ENCODE results near the gene YTHDF2.
"Not testable (repeated sequence)": the region's sequence is repeated elsewhere in the genome, so short reads cannot be mapped to it uniquely, and the experiment has no call there.

The YTHDF2 gene

DNA sequence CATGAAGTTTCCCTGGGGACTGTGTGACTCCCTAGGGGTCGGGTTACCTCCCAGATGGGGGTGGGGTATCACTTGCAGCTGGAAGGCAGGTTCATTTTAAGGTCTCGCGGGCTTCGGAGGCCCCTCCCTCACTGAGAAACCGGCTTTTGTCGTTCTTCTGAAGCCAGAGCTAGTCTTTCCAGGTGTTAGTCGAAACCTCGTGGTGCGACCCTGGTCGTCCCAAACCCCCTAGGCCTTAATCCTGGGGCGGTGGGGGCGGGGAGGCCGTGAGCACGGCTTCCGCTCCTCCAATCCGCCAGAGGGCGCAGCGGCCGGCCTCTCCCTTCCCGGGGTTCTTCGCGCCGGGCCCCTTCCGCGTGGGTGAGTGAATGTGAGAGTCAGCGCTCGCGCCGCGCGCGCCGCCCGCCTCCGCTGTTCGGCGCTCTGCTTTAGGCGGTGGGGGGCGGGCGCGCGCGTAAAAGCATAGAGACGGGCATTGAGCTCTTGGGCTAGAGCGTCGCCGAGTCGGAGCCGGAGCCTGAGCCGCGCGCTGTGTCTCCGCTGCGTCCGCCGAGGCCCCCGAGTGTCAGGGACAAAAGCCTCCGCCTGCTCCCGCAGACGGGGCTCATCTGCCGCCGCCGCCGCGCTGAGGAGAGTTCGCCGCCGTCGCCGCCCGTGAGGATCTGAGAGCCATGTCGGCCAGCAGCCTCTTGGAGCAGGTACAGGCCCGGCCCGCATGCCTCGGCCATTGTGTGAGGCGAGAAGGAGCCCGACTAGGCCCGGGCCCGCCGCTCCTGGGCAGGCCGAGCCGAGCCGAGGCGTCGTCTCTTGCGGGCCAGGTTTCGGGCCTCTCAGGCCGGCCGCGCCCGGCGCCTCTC lies at the start of gene YTHDF2:
YTHDF2 (plus strand) TSS at position 491 of the 857 bp plus-strand sequence; CDS start at position 672, 181 bp downstream.
- peak; percentile 73 for DNase-seq

DNA sequence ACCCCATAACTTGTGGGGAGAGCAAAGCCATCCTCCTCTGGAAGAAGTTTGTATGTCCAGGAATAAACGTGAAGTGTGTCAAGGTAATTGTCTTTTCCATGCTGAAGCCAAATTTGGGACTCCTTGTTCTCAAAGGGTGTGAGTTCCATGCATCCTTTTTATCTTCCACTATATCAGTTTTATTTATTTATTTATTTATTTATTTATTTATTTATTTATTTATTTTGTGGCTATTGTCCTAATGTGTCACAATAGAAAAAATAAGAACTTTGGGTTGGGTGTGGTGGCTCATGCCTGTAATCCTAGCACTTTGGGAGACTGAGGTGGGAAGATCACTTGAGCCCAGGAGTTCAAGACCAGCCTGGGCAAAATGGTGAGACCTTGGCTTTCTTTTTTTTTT lies 45.1 kb upstream of the YTHDF2 start:
- not testable (repeated sequence) for DNase-seq

DNA sequence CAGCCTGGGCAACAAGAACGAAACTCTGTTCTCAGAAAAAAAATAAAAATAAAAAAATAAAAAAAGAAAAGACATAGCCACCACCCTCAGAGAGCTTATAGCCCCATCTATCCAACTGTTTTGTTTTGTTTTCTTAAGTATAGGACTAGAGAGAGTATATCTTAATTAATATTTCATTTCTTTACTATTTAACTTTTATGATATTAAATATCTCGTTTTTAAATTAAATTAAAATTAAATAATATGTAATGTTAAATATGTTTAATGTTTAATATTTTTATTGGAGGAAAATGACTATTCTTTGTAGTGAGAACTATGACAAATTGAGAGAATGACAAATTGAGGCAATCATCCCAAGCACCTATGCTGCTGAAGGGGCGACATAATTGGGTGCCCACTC lies 33.1 kb upstream of the YTHDF2 start:
- DNase-seq, result no peak

DNA sequence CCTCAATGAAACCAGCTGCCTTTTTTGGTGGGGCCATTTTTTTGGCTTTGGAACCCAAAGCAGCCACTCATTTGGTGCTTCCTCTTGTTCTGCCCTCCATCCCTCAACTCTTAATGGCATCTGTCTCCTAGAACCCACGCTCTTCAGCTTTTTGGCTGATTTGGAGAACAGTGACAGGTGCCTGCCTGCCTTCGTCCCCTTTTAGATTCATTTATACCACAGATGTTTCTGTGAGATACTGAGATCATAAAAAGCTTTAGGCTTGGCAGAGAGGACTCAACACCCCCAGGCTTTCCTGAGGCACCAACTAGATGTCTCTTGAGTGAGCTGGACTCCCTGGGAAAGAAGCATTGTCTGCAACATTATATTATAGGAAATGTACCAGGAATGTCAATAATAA lies 20.4 kb upstream of the YTHDF2 start:
- DNase-seq, result no peak

DNA sequence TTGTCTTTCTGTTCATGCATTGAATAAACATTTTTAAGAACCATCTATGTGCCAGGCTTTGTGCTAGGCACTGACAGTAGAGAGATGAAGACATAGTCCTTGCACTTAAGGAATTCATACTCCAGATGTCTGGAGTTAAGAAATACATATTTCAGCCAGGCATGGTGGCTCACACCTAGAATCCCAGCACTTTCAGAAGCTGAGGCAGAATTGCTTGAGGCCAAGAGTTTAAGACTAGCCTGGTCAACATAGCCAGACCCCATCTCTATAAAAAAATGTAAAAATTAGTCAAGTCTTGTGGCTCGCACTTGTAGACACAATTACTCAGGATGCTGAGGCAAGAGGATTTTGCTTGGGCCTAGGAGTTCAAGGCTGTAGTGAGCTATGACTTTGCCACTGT lies 18.6 kb upstream of the YTHDF2 start:
- DNase-seq, result no peak

DNA sequence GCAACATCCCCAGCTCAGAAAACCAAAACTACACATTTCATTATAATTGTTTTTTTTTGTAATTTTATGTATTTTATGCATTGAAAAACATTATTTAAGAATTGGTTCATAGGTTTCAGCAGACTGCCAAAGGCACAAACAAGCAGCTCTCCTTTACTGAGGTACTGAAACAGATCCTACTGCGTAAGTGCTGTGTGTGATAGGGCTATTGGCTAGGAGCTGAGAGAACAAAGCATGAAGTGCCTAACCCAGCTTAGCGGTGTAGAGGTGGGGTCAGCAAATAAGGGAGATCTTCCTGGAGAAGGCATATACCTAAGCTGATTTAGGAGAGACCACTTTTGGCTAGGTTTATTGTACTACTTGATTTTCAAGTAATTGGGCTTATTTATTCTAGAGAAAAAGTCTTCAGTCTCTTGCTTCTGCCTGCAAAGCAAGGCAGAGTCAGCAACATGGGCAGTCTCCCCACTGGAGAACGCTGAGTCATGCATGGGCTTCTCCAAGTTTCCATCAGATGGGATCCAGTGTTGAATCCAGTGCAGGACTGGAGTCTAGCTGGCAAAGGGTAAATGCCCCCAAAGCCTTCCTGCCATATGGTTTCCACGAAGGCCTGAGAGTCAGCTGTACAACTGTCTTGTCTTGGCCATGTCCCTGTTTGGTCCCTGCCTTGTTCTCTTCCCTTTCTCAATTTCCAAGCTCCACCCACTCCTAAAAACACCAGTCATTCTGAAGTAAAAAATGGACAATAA lies 18.0 kb upstream of the YTHDF2 start:
- no peak for DNase-seq

DNA sequence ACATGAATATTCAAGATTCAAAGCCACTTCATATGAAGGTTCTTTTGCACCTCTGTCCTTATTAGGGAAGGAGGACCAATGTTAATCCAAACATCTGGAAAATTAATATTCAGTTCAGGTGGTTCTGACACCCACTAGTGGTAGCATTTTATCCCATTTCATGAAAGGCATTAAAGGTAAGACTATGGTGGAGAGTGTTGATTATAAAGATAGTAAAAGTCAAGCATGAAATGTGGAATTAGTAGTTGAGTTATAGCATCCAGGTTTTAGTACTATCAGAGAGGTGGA lies 17.5 kb upstream of the YTHDF2 start:
- DNase-seq, result no peak

DNA sequence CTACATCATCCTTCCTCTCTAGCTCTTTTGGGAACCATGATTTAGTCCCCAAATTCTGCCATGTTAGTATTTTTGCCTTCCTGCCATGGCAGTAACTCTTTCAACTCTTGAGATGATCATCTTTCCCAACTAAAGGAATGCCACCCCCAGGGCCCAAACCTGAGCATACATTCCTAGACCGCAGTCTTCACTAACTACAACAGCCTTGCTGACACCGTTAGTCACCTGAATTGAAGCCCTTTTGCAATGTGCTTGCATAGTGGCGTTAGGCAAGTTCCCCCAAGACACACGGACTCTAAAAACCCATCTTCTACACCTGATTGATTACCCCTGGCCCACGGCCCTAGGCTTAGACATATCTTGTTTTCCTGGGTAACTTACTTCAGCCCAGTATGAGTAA lies 16.4 kb upstream of the YTHDF2 start:
- no peak for DNase-seq

DNA sequence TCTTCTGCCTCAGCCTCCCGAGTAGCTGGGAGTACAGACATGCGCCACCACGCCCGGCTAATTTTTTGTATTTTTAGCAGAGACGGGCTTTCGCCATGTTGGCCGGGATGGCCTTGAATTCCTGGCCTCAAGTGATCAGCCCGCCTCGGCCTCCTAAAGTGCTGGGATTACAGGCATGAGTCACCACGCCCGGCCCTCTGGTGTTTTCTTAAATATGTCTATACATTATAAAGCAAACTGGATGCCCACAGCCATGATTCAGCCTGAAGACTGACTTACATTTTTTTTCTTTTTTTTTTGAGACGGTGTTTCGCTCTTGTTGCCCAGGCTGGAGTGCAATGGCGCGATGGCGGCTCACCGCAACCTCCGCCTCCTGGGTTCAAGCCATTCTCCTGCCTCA lies 14.8 kb upstream of the YTHDF2 start:
- not testable (repeated sequence) for DNase-seq

DNA sequence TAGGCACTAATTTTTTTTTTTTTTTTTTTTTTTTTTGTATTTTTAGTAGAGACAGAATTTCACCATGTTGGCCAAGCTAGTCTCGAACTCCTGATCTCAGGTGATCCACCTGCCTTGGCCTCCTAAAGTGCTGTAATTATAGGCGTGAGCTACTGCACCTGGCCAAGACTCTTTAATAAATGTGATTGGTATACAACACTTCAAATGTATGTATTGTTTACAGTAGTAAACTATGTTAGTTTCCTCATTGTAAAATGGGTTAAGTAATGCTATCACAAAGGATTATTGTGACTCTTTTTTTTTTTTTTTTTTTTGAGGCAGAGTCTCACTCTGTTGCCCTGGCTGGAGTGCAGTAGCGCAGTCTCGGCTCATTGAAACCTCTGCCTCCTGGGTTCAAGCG lies 11.4 kb upstream of the YTHDF2 start:
- DNase-seq, result not testable (repeated sequence)

DNA sequence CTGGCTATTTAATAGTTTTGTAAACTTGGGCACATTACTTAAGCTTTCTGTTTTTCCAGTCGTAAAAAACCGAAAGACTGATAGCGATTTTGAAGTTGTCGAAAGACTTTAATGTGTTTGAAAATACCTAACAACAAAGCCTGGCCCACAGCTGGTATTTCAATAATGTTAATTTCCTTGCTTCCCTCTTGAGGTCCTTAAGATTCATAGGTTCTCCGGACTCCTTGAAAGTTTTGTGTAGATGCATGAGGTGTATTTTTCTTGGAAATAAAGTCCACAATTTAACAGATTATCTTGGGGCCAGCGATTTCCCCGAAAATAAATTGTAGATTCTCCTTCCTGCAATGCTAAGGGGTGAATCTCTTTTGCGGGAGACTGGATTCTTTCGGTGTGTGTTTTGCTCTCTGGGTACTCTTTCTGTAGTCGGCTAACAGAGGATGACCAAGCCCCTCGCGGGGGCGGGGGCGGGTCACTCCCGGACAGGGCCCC lies 735 bp upstream of the YTHDF2 start:
- no peak for DNase-seq

DNA sequence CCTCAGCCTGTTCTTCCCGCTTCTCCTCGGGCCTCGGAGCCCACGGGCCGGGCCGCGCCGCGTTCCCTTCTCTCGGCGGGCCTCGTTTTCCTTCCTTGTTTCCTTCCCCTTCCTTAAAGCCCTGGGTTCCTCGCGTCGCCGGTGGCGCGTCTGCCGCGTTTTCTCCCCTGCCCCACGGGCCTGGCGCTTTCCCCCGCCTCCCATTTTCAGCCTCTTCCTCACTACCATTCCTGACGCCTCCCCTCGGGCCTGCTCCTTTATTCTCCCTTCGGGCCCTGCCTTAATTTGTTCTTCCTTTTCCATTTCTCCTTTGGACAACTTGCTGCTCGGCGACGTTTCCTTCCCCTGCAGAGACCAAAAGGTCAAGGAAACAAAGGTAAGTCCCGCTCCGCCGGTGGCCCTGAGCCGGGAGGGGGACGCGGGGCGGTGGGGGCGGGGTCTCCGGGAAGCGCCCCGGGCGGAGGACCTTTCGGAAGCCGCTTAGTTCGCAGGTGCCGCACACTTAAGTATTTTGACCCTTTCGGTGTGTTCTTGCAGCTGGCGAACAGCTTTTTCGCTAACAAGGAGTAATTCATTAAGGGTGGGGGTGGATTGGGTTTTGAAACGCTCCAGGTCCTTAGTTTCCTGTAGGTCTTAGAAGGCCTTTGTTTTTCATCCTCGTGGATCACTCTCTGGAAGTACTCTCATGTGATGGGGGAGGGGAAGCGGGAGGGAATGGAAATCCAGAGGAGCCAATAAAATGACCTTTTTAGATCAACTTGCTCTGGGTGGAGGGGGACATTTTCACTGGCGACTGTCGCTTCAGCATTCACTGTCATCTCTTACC lies 780 bp downstream of the YTHDF2 start:
- DNase-seq, result peak; percentile 55

DNA sequence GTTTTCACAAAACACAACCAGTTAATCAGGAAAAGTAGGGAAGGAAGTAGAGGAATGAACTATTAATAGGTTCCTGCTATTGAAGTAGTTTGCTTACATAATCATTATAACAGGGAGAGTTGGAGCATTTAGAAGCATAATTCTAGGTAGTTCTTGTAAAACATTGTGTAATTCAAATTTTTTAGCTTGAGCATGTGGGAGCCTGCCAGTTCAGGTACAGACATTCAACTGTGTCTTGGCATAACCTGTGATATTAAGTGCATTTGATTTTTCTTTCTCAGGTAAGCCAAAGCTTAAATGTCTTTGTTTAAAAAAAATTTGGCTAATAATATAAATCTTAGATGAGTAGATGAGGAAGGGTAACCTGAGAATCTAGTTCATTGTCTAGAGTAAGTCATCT lies 3.4 kb downstream of the YTHDF2 start:
- no peak for DNase-seq

DNA sequence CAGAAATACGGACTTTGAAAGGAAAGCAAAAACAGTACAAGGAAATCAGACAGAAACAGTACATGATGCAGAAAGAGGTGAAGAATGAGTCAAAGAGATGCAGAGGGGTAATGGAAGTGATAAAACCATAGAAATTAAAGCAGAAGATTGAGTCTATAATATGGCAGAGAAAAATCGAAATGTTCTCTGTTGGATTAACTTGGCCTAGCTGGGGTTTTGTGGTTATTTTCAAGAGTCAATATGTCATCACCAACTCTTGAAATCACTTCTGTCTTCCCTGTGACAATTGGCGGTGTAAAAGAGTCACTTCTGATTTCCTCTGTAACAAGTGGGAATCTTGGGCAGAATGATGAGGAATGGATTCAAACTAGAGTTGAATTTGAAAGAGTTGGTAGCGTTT lies 7.4 kb downstream of the YTHDF2 start:
- no peak for DNase-seq

DNA sequence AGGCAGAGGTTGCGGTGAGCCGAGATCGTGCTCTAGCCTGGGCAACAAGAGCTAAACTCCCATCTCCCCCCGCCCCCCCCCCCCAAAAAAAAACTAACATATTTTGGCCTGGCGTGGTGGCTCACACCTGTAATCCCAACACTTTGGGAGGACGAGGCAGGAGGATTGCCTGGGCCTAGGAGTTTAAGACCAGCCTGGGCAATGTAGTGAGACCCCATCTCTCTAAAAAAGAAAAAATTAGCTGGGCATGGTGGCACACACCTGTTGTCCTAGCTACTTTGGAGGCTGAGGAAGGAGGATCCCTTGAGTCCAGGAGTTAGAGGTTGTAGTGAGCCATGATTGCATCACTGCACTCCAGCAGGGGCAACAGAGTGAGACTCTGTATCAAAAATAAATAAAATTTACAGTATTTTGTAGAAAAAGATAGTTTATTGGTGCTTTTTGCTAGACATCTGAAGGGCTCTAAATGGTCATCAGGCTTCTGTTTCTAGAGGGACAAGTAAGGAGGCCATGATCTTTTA lies 9.0 kb downstream of the YTHDF2 start:
- no peak for DNase-seq

DNA sequence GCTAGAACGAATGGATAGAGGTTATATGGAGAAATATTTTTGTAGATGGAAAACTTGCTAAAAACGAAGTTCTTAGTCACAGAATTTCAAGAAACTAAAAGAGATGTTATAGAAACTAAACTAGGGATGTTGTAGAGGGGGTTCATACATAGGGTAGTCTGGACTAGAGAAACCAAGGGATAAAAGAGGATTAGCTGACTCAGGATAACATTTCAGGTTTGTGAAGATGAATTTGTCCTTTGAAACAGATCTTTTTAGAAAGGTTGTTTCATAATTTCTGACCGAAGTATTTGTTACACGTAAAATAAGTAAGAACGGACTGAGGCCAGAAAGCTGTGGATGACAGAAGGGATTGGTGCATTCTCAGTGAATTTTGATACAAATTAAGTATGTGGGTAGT lies 13.6 kb downstream of the YTHDF2 start:
- no peak for DNase-seq

DNA sequence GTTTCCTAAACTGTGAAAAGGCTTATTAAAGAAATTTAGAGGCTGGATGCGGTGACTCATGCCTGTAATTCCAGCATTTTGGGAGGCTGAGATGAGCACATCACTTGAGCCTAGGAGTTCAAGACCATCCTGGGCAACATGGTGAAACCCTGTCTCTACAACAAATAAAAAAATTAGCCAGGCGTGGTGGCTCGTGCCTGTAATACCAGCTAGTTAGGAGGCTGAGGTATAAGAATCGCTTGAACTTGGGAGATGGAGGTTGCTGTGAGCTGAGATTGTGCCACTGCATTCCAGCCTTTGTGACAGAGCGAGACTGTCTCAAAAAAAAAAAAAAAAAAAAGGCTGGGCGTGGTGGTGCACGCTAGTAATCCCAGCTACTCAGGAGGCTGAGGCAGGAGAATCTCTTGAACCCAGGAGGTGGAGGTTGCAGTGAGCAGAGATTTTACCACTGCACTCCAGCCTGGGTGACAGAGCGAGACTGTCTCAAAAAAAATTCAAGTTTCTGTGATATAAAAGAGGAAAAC lies 14.1 kb downstream of the YTHDF2 start:
- not testable (repeated sequence) for DNase-seq

DNA sequence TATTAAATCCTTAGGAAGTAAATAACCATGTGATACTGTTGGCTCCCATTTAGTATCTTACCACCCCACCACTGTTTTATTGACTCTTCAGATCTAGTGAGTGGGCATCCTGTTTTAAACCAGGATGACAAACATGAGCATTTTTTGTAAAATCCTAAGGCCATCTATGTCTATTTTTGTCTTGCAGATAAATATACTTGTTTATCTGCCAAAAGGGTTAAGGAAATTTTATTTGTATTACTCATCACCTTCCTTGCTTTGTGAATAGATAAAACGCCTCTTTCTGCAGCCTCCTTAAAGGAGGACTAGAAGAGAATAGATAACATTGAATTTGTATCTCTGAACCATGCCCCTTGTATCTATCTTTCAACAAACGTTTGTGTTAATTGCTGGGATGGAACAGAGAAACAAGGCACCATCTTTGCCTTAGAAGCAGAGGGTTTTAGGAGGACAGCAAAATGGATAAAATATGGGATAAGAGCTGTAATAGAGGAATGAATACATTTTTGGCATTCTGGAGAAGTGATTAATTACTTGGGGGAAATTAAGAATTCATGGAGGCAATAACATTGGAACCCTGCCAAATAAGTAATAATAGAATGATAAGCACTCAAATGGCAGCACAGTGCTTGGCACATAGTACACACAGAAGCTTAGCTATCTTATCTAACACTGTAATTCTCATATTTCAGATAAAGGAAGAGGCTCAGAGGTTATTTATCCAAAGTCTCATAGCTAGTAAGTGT lies 14.7 kb downstream of the YTHDF2 start:
- DNase-seq, result no peak

DNA sequence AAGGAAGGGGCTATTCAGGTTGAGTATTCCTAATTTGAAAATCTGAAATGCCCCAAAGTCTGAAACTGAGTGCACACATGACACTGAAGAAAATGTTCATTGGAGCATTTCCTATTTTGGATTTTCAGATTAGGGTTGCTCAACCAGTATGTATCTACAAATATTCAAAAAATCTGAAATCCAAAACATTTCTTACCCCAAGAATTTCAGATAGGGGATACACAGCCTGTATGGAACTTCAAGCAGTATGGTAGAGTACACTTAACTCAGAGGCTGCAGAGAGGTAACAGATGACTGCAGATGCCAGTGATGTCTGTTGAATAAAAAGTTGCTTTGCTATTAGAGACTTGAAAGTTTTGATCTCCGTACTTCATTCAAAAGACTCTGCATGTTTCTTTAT lies 19.0 kb downstream of the YTHDF2 start:
- no peak for DNase-seq

DNA sequence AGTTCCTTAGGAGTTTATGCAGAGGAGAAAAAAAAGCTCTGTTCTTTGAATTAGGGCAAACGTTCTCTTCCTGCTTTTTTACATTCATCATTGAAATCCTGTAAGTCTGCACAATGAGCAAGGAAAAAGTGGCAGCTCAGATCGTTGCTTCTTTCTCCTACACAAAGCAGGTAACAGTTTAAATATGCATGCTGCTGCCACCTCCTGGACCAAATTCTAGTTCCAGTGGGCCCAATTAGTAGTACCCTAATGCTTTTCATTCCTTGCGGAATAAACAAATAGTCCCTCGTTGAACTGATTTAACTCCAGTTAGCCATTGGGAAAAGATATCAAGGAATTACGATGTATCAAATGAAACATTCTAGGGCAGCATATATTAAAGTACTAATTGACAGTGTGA lies 20.1 kb downstream of the YTHDF2 start:
- no peak for DNase-seq

DNA sequence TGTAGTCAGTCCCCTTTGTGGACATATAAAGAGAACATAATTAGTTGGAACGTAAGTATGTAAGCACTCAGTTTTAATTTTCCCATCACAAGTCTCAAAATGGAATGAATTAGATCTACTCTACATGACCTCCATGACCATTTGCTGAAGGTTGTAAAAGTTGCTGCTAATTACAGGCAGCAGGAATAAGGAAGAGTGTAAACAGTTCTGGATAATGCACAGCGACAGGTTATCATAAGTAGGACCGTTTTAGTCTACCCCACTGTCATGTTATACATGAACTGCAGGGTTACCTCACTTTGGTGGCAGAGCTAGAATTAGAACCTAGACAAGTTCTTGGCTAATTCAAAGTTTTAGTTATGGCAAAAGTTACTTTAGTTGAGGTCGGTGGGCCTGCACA lies 21.7 kb downstream of the YTHDF2 start:
- no peak for DNase-seq

DNA sequence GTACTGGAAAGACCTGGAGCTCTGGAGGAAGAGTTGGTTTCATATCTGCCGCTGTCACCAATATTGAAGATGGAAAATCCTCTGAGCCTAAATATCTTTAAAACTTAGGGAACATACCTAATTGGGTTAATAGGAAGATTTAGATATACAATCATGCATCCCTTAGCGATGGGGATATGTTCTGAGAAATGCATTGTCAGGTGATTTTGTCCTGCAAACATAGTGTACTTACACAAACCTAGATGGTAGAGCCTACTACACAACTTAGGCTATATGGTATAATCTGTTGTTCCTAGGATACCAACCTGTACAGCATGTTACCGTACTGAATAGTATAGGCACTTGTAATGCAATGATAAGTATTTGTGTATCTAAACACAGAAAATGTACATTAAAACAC lies 22.5 kb downstream of the YTHDF2 start:
- DNase-seq, result no peak
